ENCODE results near the gene FAM221A. TPM values are rescaled to one million over a fixed set of nuclear protein-coding genes. Genes with fewer than 3 reads are reported as not detected.

The FAM221A gene
- total RNA-seq (10.7 and 10.8 TPM in 2 replicates), polyA plus RNA-seq (9.1 and 11.3 TPM in 2 replicates), polyA minus RNA-seq (2.8 and 4.6 TPM in 2 replicates)
- 4.1 TPM for total RNA-seq (2013)

- peak; percentile 89 for DNase-seq
- peak within 1 kb of the TSS in 1 of 2 donors; percentile 57 for H3K27ac ChIP-seq (ENCODE audit: low read length in 2 of 2)
- CTCF ChIA-PET: interaction anchor here (0.9 to 2.2 kb wide), 6 partner anchors 9 to 140 kb away, joined by 3 to 10 read pairs (median 4); no protein-coding TSS in a partner anchor
- POLR2A ChIA-PET: interaction anchor here (1.2 kb wide), 1 partner anchor 82 kb away, joined by 5 read pairs; the partner anchor contains the start of gene CCDC126
- peak within 1 kb of the TSS; percentile 92 for H2AFZ ChIP-seq (ENCODE audit: insufficient read depth, low read depth, low read length, poor library complexity, severe bottlenecking)
- TF ChIP-seq EZH2 (IDR thresholded peaks at IDR 0.05; ENCODE audit: borderline replicate concordance, insufficient read depth, low read depth, low read length, poor library complexity, severe bottlenecking) (no peak), CTCF (IDR thresholded peaks at IDR 0.05) (peak; percentile 80)
- H3K4me1 ChIP-seq (ENCODE audit: control insufficient read depth in 2 of 2, insufficient read depth in 2 of 2, low read length in 2 of 2): peaks cover 0 to 15% of the 10 kb centered on the region in 2 donors
- peak within 1 kb of the TSS; percentile 81 for H3K27ac Mint-ChIP-seq
- H3K4me2 ChIP-seq (replicated peaks; ENCODE audit: low read depth, low read length, poor library complexity, severe bottlenecking): peak within 1 kb of the TSS; percentile 85
- H3K4me1 Mint-ChIP-seq: peaks cover 9% of the 10 kb centered on the region
- peak within 1 kb of the TSS; percentile 88 for H3K9ac ChIP-seq (ENCODE audit: low read length)
- no peaks in the 10 kb centered on the region for H3K9me3 ChIP-seq (ENCODE audit: control extremely low read depth in 1 of 3, control insufficient read depth in 2 of 3, insufficient read depth in 1 of 3, low read length in 2 of 3)
- H3K79me2 ChIP-seq (ENCODE audit: control insufficient read depth, insufficient read depth, low read length): no peaks in the 10 kb centered on the region
- H3K27me3 ChIP-seq (replicated peaks in 1 of 4; ENCODE audit: control extremely low read depth in 1 of 4, control insufficient read depth in 3 of 4, insufficient read depth in 4 of 4, low read length in 3 of 4): no peaks in the 10 kb centered on the region
- 2% methylated on average over 53 of the region's 53 CpGs for WGBS (ENCODE audit: insufficient coverage)
- H4K20me1 ChIP-seq (ENCODE audit: control insufficient read depth, insufficient read depth, low read length, poor library complexity, severe bottlenecking): no peaks in the 10 kb centered on the region
- H3K27me3 Mint-ChIP-seq: no peaks in the 10 kb centered on the region
- H3K4me3 ChIP-seq (ENCODE audit: control extremely low read depth in 1 of 5, extremely low read depth in 1 of 5, insufficient read depth in 1 of 5, low read depth in 2 of 5, low read length in 4 of 5): peak within 1 kb of the TSS; percentile 51 to 85 (median 75)
- H3K36me3 ChIP-seq (replicated peaks in 1 of 2; ENCODE audit: control extremely low read depth in 1 of 2, control insufficient read depth in 1 of 2, extremely low read depth in 1 of 2, insufficient read depth in 2 of 2, low read length in 1 of 2): no peaks in the 10 kb centered on the region
- peak within 1 kb of the TSS; percentile 90 for H3K4me3 Mint-ChIP-seq
- ATAC-seq (ENCODE audit: low read depth): peak; percentile 99
- no peaks in the 10 kb centered on the region for H3K9me3 Mint-ChIP-seq (ENCODE audit: insufficient read depth)
- intact Hi-C loops (cut with micrococcal nuclease): loop anchor here (1.0 to 10.0 kb wide), 7 partner anchors 83 to 895 kb away; partner anchors contain the start of genes CCDC126, KLHL7, MALSU1 and NUP42
These were observed at the start of gene FAM221A for GRCh38 chr7:23679898-23680413. TSS of gene FAM221A (plus strand) at chr7:23680199. CDS start at chr7:23680219, 20 bp downstream.

- Histone ChIP-seq H3K27ac (ENCODE audit: low read length in 2 of 2) (no peak overlapping the region), H4K20me1 (ENCODE audit: control insufficient read depth, insufficient read depth, low read length, poor library complexity, severe bottlenecking) (no peaks in the 10 kb centered on the region), H3K36me3 (replicated peaks in 1 of 2; ENCODE audit: control extremely low read depth in 1 of 2, control insufficient read depth in 1 of 2, extremely low read depth in 1 of 2, insufficient read depth in 2 of 2, low read length in 1 of 2) (peaks cover 0 to 4% of the 10 kb centered on the region in 2 experiments), H3K4me1 (ENCODE audit: control insufficient read depth in 2 of 2, insufficient read depth in 2 of 2, low read length in 2 of 2) (no peaks in the 10 kb centered on the region), H3K9ac (ENCODE audit: low read length) (no peak overlapping the region), H3K79me2 (ENCODE audit: control insufficient read depth, insufficient read depth, low read length) (no peaks in the 10 kb centered on the region), H3K4me3 (ENCODE audit: control extremely low read depth in 1 of 5, extremely low read depth in 1 of 5, insufficient read depth in 1 of 5, low read depth in 2 of 5, low read length in 4 of 5) (no peak overlapping the region), H3K4me2 (replicated peaks; ENCODE audit: low read depth, low read length, poor library complexity, severe bottlenecking) (no peak overlapping the region), H3K27me3 (replicated peaks in 1 of 4; ENCODE audit: control extremely low read depth in 1 of 4, control insufficient read depth in 3 of 4, insufficient read depth in 4 of 4, low read length in 3 of 4) (no peaks in the 10 kb centered on the region), H3K9me3 (ENCODE audit: control extremely low read depth in 1 of 3, control insufficient read depth in 2 of 3, insufficient read depth in 1 of 3, low read length in 2 of 3) (no peaks in the 10 kb centered on the region), H2AFZ (ENCODE audit: insufficient read depth, low read depth, low read length, poor library complexity, severe bottlenecking) (no peak overlapping the region)
- H3K4me1 Mint-ChIP-seq: no peaks in the 10 kb centered on the region
- CTCF ChIA-PET: no interaction called here
- no peaks in the 10 kb centered on the region for H3K27me3 Mint-ChIP-seq
- H3K9me3 Mint-ChIP-seq (ENCODE audit: insufficient read depth): no peaks in the 10 kb centered on the region
- H3K4me3 Mint-ChIP-seq: no peak overlapping the region
- 96% methylated on average over 5 of the region's 7 CpGs for WGBS (ENCODE audit: insufficient coverage)
- H3K27ac Mint-ChIP-seq: no peak overlapping the region
- intact Hi-C loops (cut with micrococcal nuclease): no loop called here
- ATAC-seq (ENCODE audit: low read depth): no peak
- DNase-seq: no peak
- TF ChIP-seq EZH2 (IDR thresholded peaks at IDR 0.05; ENCODE audit: borderline replicate concordance, insufficient read depth, low read depth, low read length, poor library complexity, severe bottlenecking) (no peak), CTCF (IDR thresholded peaks at IDR 0.05) (no peak)
- POLR2A ChIA-PET: no interaction called here
These were observed 46.6 kb upstream of the FAM221A start for GRCh38 chr7:23633417-23633816.

All from B cell (primary cell).